ENCODE data around the gene SELPLG.
"Not testable (repeated sequence)": the region's sequence is repeated elsewhere in the genome, so short reads cannot be mapped to it uniquely, and the experiment has no call there.

Gene SELPLG

DNA sequence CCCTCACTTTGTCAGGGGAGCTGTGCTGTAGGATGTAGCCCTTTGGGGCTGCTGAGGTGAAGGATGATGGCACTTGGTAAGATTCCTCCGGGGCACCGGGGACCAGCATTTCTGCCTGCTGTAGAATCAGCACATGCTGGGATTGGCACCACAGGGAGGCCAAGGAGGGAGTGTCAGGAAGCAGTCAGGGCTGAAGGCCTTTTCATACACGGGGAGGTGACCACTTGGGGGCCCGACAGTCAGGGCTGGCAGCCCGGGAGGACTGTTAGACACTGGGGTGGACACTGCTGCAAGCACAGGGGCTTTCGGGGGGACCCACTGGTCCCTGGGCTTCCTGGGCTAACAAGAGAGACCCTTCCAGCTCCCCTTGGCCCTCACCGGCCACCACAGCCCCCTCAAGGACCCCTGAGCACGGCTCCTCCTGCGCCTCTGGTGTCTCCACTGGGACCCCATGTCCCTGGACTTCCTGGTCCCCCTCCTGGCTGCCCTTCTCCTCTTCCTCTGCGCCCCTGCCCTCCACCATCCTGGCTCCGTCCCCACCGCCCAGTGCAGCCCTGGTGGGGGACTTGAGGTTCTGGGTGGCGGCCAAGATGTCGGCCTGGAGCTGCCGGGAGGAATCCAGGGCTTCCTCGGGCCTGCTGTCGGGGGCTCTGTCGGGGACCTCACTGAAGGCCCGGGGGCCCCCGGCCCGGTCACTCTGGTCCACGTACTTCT, 42.3 kb downstream of the SELPLG start:
- no peak for DNase-seq
- no peaks in the 10 kb centered on the region for H3K27me3 ChIP-seq (ENCODE audit: control insufficient read depth in 1 of 2, insufficient read depth in 1 of 2, low read length in 2 of 2)
- H3K36me3 ChIP-seq (ENCODE audit: control insufficient read depth in 1 of 2, insufficient read depth in 2 of 2, low read depth in 1 of 2, low read length in 2 of 2) = peaks cover 0 to 40% of the 10 kb centered on the region in 2 experiments
- peak overlapping the region; percentile 28 for H2BK15ac ChIP-seq (ENCODE audit: low read depth, poor library complexity, severe bottlenecking)
- H2BK120ac ChIP-seq (ENCODE audit: low read depth, low read length) = no peak overlapping the region
- peaks cover 18% of the 10 kb centered on the region for H3K4me1 ChIP-seq (ENCODE audit: control insufficient read depth, insufficient read depth, low read depth, low read length)
- no peak overlapping the region for H3K4me3 ChIP-seq (ENCODE audit: insufficient read depth in 1 of 2, low read depth in 1 of 2, low read length in 2 of 2)
- no peak overlapping the region for H3K4ac ChIP-seq (ENCODE audit: low read depth in 1 of 2, low read length in 2 of 2)
- H3K14ac ChIP-seq (ENCODE audit: low read length in 2 of 2) = no peak overlapping the region
- no peak overlapping the region for H2BK5ac ChIP-seq (ENCODE audit: low read depth, low read length, poor library complexity, severe bottlenecking)
- H3K23ac ChIP-seq (ENCODE audit: low read length in 2 of 2) = no peak overlapping the region
- H3K9me3 ChIP-seq (ENCODE audit: control insufficient read depth, low read length) = no peaks in the 10 kb centered on the region
- H3K79me1 ChIP-seq (replicated peaks; ENCODE audit: low read length, poor library complexity, severe bottlenecking) = no peaks in the 10 kb centered on the region
- H2AK5ac ChIP-seq (ENCODE audit: low read length, severe bottlenecking) = peak overlapping the region; percentile 38
- no peak overlapping the region for H3K9ac ChIP-seq (ENCODE audit: low read length)
- no peak overlapping the region for H2BK12ac ChIP-seq (ENCODE audit: low read length in 2 of 2)
- H4K8ac ChIP-seq (ENCODE audit: low read length) = no peak overlapping the region
- H3K27ac ChIP-seq (ENCODE audit: low read length, poor library complexity, severe bottlenecking) = no peak overlapping the region
- no peak overlapping the region for H2AFZ ChIP-seq (ENCODE audit: low read depth, low read length)
- H4K91ac ChIP-seq (ENCODE audit: low read length) = no peak overlapping the region
- H3K4me2 ChIP-seq (ENCODE audit: low read length, poor library complexity, severe bottlenecking) = no peak overlapping the region
- no peak overlapping the region for H3K18ac ChIP-seq (ENCODE audit: low read depth in 1 of 2, low read length in 2 of 2)
- WGBS = 94% methylated on average over 22 of the region's 22 CpGs

DNA sequence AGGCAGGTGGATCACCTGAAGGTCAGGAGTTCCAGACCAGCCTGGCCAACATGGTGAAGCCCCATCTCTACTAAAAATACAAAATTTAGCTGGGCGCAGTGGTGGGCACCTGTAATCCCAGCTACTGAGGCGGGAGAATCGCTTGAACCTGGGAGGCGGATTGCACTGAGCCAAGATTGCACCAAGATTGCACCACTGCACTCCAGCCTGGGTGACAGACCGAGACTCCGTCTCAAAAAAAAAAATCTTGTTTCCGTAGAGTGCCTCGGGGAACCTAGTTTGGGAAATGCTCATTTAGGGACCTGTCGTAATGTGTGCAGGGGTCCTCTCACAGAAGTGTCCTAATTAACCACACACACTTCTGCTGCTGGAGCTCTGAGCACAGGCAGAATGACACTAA, 43.2 kb downstream of the SELPLG start:
- not testable (repeated sequence) for H3K4me3 ChIP-seq (ENCODE audit: insufficient read depth in 1 of 2, low read depth in 1 of 2, low read length in 2 of 2); H3K23ac ChIP-seq (ENCODE audit: low read length in 2 of 2); H3K4me2 ChIP-seq (ENCODE audit: low read length, poor library complexity, severe bottlenecking); H3K9ac ChIP-seq (ENCODE audit: low read length); H3K27me3 ChIP-seq (ENCODE audit: control insufficient read depth in 1 of 2, insufficient read depth in 1 of 2, low read length in 2 of 2); H2BK12ac ChIP-seq (ENCODE audit: low read length in 2 of 2); H2BK120ac ChIP-seq (ENCODE audit: low read depth, low read length); H3K9me3 ChIP-seq (ENCODE audit: control insufficient read depth, low read length); H3K4ac ChIP-seq (ENCODE audit: low read depth in 1 of 2, low read length in 2 of 2); H3K79me1 ChIP-seq (replicated peaks; ENCODE audit: low read length, poor library complexity, severe bottlenecking); H4K91ac ChIP-seq (ENCODE audit: low read length); H3K18ac ChIP-seq (ENCODE audit: low read depth in 1 of 2, low read length in 2 of 2); H2BK15ac ChIP-seq (ENCODE audit: low read depth, poor library complexity, severe bottlenecking); H4K8ac ChIP-seq (ENCODE audit: low read length); H2AFZ ChIP-seq (ENCODE audit: low read depth, low read length); H2BK5ac ChIP-seq (ENCODE audit: low read depth, low read length, poor library complexity, severe bottlenecking); H2AK5ac ChIP-seq (ENCODE audit: low read length, severe bottlenecking); H3K27ac ChIP-seq (ENCODE audit: low read length, poor library complexity, severe bottlenecking); H3K14ac ChIP-seq (ENCODE audit: low read length in 2 of 2); DNase-seq
- Histone ChIP-seq H3K36me3 (ENCODE audit: control insufficient read depth in 1 of 2, insufficient read depth in 2 of 2, low read depth in 1 of 2, low read length in 2 of 2) (peaks cover 0 to 37% of the 10 kb centered on the region in 2 experiments), H3K4me1 (ENCODE audit: control insufficient read depth, insufficient read depth, low read depth, low read length) (peaks cover 18% of the 10 kb centered on the region)
- WGBS = 98% methylated on average over 9 of the region's 9 CpGs

DNA sequence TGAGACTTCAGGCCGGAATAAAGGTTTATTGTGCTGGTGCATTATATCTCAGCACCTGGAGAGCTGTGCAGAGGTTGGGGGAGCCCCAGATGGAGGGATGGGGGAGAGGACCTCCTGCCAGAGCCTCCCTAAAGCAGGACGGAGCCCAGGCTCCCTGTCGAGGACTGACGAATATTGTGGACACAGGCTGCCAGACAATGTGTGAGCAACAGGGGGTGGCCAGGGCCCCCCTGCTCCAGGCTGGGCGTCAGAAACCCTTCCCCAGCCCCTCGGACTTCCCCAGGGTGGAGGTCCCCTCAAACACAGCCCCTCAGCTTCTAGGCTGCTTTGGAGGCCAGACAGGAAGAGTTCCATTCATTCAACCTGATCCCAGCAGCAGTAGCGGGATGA, 43.9 kb downstream of the SELPLG start:
- Histone ChIP-seq H2BK12ac (ENCODE audit: low read length in 2 of 2) (peak overlapping the region in 1 of 2 experiments; percentile 45), H3K9me3 (ENCODE audit: control insufficient read depth, low read length) (no peaks in the 10 kb centered on the region), H3K27ac (ENCODE audit: low read length, poor library complexity, severe bottlenecking) (no peak overlapping the region), H2AFZ (ENCODE audit: low read depth, low read length) (no peak overlapping the region), H2AK5ac (ENCODE audit: low read length, severe bottlenecking) (no peak overlapping the region), H3K4me3 (ENCODE audit: insufficient read depth in 1 of 2, low read depth in 1 of 2, low read length in 2 of 2) (no peak overlapping the region), H4K8ac (ENCODE audit: low read length) (no peak overlapping the region), H2BK5ac (ENCODE audit: low read depth, low read length, poor library complexity, severe bottlenecking) (no peak overlapping the region), H3K18ac (ENCODE audit: low read depth in 1 of 2, low read length in 2 of 2) (peak overlapping the region in 1 of 2 experiments; percentile 11), H3K36me3 (ENCODE audit: control insufficient read depth in 1 of 2, insufficient read depth in 2 of 2, low read depth in 1 of 2, low read length in 2 of 2) (peaks cover 0 to 32% of the 10 kb centered on the region in 2 experiments), H3K4ac (ENCODE audit: low read depth in 1 of 2, low read length in 2 of 2) (no peak overlapping the region), H3K9ac (ENCODE audit: low read length) (peak overlapping the region; percentile 64), H3K23ac (ENCODE audit: low read length in 2 of 2) (no peak overlapping the region), H3K79me1 (replicated peaks; ENCODE audit: low read length, poor library complexity, severe bottlenecking) (no peaks in the 10 kb centered on the region), H4K91ac (ENCODE audit: low read length) (no peak overlapping the region), H3K27me3 (ENCODE audit: control insufficient read depth in 1 of 2, insufficient read depth in 1 of 2, low read length in 2 of 2) (no peaks in the 10 kb centered on the region), H2BK15ac (ENCODE audit: low read depth, poor library complexity, severe bottlenecking) (no peak overlapping the region), H3K4me1 (ENCODE audit: control insufficient read depth, insufficient read depth, low read depth, low read length) (peaks cover 18% of the 10 kb centered on the region), H3K4me2 (ENCODE audit: low read length, poor library complexity, severe bottlenecking) (no peak overlapping the region), H3K14ac (ENCODE audit: low read length in 2 of 2) (no peak overlapping the region), H2BK120ac (ENCODE audit: low read depth, low read length) (peak overlapping the region; percentile 64)
- DNase-seq = no peak
- WGBS = 71% methylated on average over 6 of the region's 7 CpGs

DNA sequence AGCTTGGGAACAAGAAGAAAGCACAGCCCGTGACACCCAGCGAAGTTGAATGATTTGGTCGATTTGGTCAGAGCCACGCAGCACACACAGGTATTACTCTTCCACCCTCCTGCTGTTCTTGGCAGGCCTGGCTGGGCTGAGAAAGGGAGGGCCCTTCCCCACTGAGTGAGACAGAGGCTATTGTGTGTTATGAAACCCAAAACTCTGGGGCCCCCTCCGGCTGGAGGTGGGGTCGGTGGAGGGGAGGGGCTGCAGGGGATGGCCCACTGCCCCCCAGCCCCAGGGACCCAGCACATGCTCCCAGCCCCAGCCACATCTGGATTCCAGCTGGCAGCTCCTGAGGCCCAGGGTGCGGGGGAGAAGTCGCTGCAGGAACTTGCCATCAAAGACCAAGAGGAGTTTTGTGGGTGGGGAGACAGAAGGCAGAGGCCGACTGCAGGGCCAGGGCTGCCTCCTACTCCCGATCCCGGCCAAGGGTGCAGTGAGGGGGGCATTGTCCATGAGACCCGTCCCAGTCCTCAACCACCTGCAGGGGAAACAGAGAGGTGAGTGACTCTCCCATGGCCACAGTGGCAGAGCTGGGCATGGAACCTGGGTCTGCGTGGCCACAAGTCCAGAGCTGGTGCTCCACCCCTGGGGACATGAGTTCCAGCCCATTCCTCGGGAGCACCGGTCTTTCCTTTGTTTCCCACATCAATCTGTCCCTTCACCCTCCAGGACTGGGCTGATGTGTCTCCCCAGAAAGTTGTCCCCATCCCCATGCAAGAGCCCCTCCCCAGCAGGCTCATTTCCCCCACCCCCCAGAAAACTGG, 44.5 kb downstream of the SELPLG start:
- H2BK15ac ChIP-seq (ENCODE audit: low read depth, poor library complexity, severe bottlenecking) = no peak overlapping the region
- H3K4me2 ChIP-seq (ENCODE audit: low read length, poor library complexity, severe bottlenecking) = no peak overlapping the region
- peaks cover 0 to 32% of the 10 kb centered on the region in 2 experiments for H3K36me3 ChIP-seq (ENCODE audit: control insufficient read depth in 1 of 2, insufficient read depth in 2 of 2, low read depth in 1 of 2, low read length in 2 of 2)
- no peaks in the 10 kb centered on the region for H3K79me1 ChIP-seq (replicated peaks; ENCODE audit: low read length, poor library complexity, severe bottlenecking)
- no peaks in the 10 kb centered on the region for H3K27me3 ChIP-seq (ENCODE audit: control insufficient read depth in 1 of 2, insufficient read depth in 1 of 2, low read length in 2 of 2)
- H2BK12ac ChIP-seq (ENCODE audit: low read length in 2 of 2) = peak overlapping the region in 1 of 2 experiments; percentile 45
- H4K91ac ChIP-seq (ENCODE audit: low read length) = peak overlapping the region; percentile 29
- H3K4ac ChIP-seq (ENCODE audit: low read depth in 1 of 2, low read length in 2 of 2) = peak overlapping the region in 1 of 2 experiments; percentile 9
- no peaks in the 10 kb centered on the region for H3K9me3 ChIP-seq (ENCODE audit: control insufficient read depth, low read length)
- H3K18ac ChIP-seq (ENCODE audit: low read depth in 1 of 2, low read length in 2 of 2) = peak overlapping the region in 1 of 2 experiments; percentile 79
- peak overlapping the region; percentile 57 for H4K8ac ChIP-seq (ENCODE audit: low read length)
- H3K4me3 ChIP-seq (ENCODE audit: insufficient read depth in 1 of 2, low read depth in 1 of 2, low read length in 2 of 2) = peak overlapping the region in 1 of 2 experiments; percentile 32
- H2BK120ac ChIP-seq (ENCODE audit: low read depth, low read length) = peak overlapping the region; percentile 24
- H3K27ac ChIP-seq (ENCODE audit: low read length, poor library complexity, severe bottlenecking) = no peak overlapping the region
- H3K4me1 ChIP-seq (ENCODE audit: control insufficient read depth, insufficient read depth, low read depth, low read length) = peaks cover 20% of the 10 kb centered on the region
- H2AK5ac ChIP-seq (ENCODE audit: low read length, severe bottlenecking) = no peak overlapping the region
- H3K23ac ChIP-seq (ENCODE audit: low read length in 2 of 2) = no peak overlapping the region
- H3K14ac ChIP-seq (ENCODE audit: low read length in 2 of 2) = peak overlapping the region in 1 of 2 experiments; percentile 13
- no peak overlapping the region for H2BK5ac ChIP-seq (ENCODE audit: low read depth, low read length, poor library complexity, severe bottlenecking)
- peak overlapping the region; percentile 64 for H3K9ac ChIP-seq (ENCODE audit: low read length)
- H2AFZ ChIP-seq (ENCODE audit: low read depth, low read length) = no peak overlapping the region
- WGBS = 51% methylated on average over 11 of the region's 15 CpGs
- no peak for DNase-seq
